GM18909 (cell line): Measurements from ENCODE around the gene AMZ1.
"Not testable (repeated sequence)": the region's sequence is repeated elsewhere in the genome, so short reads cannot be mapped to it uniquely, and the experiment has no call there.

Experiments used
- ATAC-seq: cut with Tn5 transposase; IDR thresholded peaks from one replicate; pipeline ENCODE4 v1.9.1; 2021; ENCODE audit warnings: mild to moderate bottlenecking; ENCODE audit not compliant: unreplicated experiment, poor library complexity

AMZ1 gene

DNA sequence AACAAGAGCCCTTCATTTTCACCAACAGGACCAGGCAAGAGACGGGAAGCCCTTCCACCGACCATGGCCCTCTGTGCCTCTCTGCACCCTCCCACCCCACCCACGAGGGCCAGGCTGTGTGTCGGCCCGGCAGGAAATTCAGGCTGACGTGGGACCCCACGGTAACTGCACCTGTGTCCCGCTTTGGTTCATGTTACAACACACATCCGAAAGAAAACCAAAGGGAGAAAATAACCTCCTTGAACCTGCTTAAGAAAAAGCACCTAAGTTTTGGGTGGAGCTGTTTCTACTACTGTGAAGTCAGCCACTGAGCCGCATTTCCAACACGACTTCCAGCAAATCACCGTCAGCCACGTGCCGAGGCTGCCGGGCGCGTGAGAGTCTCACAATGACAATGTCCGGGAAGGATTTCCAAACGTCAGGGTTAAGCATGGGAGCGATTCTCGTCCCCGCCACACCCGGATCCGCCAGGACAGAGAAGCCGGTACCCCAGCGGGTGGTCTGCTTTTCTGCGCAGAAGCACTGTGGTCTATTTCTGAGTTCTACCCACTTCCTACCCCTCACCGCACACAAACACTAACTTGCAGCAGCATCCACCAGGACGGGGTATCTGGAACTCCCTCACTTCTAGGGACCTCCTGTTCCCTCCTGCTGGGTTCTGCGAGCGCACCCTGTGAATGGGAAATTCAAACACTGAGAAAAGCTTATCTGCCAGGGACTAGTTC is 36.6 kb downstream of the AMZ1 start:
- no peak for ATAC-seq

DNA sequence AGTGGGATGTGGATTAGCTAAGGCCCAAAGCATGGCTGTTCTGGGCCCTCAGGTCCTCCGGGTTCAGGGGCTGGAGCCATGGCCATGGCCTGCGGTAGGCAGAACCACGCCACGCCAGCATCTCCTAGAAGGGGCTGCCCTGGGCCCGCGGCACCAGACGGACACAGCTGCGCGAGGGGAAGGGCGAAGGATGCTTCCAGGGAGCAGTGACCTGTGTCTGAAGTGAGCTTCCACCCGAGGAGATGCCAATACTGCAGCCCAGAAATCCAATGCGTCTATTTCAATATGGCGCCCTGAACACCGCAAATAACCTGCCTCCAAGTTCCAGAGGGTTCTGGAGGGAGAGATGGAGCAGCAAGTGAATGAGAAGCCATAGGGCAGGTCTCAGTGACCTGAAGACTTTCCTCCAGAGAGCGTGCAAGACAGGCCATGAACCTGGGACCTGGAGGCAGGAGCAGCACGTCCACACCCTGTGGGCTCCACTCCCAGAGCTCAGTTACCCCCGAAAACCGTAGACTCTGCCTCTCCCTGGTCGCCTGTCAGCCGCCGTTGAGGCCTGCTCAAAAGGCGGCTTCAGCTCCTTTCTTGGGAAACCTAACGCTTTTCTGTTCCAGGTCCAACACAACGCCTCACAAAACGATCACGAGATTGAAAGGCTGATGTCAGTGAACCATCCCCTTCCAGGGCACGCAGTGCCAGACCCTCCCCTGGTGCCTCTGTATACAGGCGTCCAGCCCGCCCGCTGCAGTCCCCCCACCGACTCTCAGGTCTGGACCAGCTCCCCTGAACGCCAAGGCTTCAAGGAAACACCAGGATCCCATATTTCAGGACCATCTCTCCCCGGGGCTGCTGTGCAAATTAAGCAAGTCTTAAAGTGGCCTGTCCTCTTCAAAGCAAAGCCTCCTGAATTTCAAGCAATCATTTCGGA is 37.4 kb downstream of the AMZ1 start:
- no peak for ATAC-seq

DNA sequence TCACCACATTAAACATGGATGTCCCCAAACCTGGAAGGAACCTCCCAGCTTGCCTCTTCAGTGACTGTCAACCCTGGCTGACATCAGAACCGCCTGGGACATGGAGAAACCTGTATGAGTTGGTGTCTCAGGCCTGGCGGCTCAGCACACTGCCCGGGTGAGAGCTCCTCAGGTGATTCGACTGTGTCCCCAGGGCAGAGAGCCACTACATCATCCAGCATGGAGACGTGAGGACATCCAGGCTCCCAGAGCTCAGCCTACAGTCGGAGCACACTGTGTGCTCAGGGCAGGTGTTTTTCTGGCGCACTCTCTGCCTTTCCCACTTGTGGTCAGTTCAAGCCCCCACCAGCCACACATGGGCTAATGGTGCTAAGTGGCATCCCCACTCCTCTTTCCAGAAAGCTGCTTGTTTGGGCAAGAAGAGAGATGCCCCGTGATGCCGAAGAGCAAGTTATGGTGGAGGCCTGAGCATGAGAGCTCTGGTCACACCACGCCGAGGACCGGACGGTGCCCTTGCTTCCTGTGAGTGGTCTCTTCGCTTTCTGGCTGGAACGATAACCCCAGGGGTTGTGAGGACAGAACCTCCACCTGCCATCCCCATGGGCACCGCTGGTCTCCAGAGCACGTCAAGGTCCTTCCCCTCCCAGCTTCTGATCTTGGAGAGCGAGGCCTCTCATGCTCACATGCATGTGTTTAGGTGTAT is 38.5 kb downstream of the AMZ1 start:
- no peak for ATAC-seq

DNA sequence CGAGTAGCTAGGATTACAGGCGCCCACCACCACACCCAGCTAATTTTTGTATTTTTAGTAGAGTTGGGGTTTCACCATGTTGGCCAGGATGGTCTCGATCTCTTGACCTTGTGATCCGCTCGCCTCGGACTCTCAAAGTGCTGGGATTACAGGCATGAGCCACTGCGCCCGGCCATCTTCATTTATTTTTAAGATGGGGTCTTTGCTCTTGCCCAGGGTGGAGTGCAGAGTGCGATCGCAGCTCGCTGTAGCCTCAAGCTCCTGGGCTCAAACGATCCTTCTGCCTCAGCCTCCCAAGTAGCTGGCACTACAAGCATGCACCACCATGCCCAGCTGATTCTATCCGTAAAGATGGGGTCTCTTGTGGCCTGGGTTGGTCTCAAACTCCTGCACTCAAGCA is 39.2 kb downstream of the AMZ1 start:
- ATAC-seq = not testable (repeated sequence)

DNA sequence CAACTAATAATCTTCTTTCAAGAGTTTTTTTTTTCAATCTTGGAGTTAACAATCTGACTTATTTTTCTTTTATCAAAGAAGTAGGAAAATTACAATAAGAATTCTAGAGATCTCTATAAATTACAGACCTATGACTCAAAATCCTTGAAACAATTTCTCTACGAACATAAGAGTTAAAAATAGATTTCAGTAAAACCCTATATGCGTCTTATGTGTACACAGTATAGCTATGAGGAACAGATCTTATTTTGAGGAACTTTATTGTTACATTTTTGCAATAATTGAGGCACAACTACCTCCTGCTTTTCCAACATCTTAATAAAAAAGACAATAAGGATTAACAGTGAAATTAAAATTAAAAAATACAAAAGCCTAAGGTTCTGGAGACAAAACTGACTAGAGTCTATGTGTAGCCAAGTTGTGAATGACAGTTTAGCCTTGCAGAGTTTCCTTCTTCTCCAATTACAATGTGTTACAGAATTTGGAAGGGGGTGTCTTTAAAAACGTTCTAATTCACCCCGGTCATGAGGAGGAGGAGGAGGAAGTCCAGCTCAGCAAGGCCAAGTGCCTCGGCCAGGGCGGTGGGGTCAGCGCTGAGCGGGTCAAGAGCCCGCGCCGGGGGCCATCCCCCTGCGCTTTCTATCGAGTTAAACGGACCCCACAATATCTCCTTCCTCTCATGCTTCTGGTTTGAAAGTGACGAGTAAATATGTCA is 40.5 kb downstream of the AMZ1 start:
- ATAC-seq = no peak

DNA sequence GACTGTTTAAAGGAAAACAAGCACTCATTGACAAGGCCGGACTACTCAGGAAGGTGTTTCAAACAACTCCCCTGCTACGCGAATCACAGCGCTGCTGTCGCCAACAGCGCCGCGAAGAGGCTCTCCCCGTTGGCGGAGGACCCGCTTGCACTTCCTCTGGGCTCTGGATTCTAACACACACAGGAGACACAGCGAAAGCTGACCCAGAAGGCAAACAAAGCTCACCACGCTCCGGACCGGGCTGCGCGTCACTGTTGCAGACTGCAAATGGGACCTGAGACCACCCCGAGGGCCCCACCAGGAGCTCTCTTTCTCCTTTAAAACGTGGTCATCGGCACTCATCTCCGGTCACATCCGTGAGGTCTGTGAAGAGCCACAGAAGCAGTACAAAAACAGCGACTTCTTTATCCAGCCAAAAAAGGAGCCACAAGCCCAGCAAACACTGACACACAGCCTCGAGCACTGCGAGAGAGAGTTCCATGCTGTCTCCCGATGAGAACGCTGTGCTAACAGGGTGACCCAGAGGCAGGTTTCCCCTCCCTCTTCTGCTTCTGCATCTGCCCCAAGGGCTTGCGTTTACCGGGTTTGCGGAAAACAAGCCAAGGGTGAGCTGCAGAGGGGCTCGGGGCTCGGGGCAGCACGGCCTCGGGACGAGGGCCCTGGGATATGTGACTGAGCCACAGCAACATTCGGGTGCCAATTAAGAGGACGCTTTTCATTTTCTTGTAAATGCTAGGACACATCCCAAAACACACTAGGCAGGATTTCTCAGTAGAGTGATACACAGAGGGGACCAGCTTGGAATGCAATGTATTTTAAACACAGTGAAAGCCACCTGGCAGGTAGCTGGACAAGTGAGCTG is 41.3 kb downstream of the AMZ1 start:
- ATAC-seq = no peak

DNA sequence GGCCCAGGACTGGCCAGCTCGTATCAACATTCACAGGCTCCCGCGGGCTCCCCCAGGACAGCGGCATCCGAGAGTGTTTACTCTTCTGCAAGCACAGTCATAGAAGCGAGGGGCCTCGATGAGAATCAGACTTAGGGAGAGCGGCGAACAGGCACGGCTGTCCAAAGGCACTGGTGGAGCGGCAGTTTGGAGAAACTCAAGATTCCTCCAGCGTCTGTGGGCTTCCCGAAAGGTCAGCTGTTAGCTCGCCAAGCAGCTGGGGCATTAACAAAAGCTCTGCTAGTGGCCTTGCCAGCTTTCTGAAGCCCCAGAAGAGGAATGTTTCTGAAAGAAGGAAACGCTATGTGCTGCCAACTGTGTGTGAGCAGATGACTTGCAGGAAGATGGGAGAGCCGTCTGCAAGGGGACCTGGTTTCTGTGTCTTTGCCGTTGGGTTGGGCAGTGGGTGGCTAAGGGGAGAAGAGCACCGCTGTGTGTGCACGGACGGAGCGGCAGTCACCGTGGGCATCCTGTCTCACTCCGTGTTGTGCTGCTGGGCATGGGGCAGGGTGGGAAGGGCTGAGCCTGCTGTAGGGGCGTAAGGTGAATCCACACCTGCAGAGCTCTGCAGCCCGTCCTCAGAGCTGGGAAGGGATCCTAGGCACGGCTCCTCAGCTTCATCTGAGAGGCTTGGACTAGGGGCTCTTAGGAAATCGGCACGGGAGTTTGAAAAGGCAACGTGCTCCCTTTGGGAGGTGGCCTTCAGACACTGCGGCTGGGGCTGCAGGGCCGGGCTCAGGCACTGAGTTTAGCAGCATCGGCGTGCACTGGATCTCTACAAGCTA is 42.1 kb downstream of the AMZ1 start:
- no peak for ATAC-seq

DNA sequence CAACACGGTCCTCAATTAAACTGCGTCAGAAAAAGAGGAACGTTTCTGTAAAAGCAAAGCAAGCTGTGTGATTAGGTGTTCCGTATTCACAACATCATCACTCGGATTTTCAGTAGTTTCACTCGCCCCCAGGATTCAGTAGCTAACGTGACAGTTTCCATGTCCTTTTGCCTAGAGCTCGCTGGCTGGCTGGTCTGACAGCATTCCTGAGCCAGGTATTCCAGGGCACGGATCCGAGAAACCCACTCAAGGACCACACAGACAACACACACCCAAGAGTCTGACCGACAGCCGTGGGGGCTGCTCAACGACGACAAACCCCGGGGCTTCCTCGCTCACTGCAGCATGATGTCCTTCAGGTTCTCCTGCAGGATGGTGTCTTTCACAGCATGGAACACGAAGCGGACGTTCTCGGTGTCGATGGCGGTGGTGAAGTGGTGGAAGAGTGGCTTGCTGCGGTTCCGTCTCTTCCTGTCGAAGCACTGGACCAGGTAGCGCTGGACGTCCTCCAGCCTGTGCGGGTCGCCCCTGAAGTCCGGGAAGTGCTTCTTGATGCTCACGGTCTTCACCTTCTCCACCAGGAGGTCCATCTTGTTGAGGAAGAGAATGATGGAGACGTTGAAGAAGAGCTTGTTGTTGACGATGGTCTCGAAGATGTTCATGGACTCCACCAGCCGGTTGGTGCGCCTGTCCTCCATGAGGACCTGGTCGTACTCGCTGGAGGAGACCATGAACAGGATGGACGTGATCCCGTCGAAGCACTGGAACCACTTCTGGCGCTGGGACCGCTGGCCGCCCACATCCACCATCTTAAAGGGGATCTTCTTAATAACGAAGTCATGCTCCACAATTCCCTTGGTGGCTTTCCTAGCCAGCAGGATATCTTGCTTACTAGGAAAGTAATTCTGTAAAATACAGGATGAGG is 43.1 kb downstream of the AMZ1 start:
- ATAC-seq = no peak

DNA sequence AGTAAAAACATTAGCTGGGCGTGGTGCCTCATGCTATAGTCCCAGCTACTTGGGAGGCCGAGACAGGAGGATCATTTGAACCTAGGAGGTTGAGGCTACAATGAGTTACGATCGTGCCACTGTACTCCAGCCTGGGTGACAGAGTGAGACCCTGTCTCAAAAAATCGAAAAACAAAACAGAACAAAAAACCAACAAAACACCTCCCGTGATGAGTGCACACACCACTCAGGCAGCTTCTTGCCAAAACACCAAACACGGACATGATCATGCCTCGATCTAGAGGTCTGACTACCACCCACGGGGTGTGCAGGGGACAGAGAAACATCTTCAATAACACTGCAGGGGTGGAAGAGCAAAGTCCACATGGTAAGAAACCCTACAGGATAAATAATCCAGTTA is 44.4 kb downstream of the AMZ1 start:
- no peak for ATAC-seq

DNA sequence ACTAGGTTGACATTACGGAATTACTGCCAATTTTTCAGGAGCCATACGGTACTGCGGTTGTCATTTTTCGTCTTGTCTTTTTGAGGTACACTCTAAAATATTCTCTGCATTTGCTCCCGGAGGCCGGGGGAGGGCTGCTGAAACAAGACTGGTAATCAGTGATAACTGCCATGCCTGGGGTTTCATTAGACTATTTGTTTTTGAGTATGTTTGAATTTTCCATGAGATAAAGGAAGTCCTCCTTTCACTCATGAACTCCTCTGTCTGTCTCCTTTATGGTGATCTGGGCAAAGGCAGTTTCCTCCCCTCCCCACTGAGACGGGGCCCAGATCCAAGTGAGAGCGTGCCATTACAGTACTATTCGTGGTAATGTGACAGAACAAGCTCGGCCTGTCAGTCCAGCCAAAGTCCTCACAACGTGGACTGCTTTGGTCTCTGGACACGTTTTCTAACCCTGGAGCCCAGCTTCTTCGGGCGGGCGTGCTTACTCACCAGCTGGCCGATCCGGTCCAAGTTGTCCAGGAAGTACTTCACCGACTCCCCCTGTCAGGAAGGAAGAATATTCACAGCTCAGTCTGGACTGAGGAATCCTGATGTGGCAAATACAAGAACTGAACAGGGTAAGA is 45.1 kb downstream of the AMZ1 start:
- ATAC-seq = no peak

DNA sequence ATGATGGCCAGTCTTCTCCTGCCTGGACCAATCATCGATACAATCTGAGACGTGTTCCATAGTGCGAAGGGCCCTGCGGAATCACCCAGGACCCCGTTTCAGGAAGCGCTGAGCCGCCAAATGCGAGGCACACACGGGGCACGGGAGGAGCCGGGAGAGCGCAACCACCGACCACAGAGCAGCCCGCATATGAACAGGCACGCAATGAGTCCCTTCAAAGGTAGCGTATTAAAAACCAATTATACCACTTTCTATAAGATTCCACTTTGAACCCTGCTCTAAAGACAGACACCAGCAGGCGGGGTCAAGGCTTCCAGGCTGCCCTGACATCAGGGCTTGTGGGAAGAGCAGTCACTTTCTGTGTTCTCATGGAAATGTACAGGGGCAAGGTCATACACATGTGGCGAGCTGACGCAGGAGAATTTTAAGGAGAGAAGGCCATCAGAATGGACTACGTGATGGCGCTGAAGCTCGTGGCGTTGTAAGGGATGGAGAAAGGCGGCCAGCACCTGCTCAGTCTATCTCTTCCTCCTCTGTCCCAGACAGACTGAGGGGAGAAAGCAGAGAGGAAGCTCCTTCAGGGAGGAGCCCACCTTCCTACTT is 46.2 kb downstream of the AMZ1 start:
- no peak for ATAC-seq

DNA sequence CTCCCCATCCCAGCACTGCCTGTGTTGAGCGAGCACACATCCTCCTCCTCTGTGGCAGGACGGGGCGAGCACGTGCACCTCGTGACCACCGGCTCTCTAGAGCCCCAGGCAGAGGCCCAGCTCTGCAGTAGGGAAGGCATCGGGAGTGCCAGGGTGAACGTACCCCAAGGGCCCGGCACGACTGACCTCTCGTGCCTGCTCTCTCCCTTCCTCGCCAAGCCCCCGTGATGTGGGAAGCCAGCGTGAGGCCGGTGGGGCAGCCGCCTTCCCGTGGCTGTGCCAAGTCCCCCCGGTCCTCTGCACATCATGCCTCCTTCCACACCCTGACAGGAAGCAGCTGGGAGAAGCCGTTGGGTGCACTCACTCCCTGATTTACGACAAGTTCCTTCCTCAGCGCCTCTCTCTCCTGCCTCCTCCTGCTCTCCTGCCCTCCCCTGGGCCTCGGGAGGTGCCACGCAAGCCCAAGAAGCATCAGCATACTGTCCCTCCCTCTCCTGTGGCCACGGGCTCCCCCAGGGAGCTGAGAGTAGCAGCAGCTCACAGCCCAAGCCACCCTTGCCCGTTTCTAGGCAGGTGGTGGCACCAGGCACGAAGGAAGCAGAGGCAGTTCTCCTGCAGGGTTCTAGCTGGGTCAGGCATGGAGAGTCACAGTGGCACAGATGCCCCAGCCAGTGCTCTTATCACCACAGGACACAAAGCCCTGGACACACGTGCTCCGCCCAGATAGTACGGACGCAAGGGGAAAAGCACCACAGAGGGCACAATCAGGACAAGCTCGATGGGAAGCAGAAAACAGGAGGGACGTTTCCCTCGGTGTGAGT is 47.0 kb downstream of the AMZ1 start:
- no peak for ATAC-seq

DNA sequence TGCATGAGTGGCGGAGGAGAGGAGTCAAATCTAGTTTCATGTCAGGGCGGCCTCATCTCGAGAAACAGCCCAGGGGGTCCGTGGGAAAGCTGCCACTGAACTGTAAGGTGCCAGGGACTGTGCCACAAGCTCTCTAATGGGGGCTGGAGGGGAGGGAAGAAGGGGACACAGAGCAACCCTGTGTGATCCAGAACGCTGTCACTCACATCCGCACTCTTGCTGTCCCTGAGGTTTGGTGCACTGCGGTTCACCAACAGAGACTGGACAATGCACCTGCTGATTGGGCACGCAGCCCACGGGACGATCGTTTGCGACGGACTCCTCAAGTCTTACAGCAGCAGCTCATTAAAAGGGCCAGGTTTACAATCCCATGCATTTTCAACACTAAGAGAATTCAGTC is 47.7 kb downstream of the AMZ1 start:
- no peak for ATAC-seq

DNA sequence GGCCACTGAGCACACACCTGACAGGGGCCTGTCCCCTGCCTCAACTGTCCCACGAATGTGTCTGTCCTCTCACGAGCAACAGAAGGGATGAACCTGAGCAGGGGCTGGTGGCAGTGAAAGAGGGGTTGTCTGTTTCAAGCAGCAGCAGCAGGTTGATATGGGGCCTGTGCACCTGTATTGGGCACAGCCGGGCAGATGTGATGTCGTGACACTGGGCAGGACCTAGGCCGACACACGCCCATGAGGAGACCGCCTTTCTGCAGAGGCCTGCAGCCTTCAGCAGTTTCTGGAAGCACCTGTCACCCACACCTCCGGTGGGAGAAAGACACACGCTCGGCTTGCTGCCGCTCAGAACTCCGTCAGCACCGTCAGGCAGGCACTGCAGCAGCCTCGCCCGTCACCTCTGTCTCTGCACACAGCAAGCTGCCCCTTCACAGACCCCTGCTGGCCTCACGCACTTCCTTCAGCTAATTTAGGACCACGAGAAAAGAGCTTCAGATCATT is 48.5 kb downstream of the AMZ1 start:
- ATAC-seq = no peak

DNA sequence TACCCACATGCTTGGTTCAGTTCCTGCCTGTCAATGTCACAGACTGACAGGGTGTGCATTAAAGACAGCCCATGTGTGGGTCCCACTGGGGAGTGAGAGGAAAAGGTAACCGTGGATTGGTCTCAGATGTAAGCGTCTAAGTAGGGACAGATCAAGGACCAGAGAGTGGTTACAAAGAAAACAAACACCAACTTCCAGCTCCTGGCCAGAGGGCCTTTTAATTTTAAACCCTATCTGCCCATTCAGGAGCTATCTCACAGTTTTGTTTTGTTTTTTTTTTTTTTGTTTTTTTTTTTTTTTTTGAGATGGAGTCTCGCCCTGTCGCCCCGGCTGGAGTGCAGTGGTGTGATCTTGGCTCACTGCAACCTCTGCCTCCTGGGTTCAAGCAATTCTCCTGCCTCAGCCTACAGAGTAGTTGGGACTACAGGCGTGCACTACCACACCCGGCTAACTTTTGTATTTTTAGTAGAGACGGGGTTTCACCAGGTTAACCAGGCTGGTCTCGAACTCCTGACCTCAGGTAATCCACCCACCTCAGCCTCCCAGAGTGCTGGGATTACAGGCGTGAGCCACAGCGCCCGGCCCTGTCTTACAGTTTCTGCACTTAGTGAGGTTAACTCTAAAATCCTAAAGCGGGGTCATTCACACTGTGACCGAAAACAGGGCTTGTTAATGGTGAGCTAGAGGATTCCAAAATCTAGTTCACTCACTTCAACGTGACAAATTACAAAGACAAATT is 49.2 kb downstream of the AMZ1 start:
- ATAC-seq = not testable (repeated sequence)
